Karpas-422 (cell line): Measurements from ENCODE around the gene FYB2. TPM values are rescaled to one million over a fixed set of nuclear protein-coding genes. Genes with fewer than 3 reads are reported as not detected.

Experiments used
- DNase-seq: peaks from one replicate; pipeline ENCODE4 v3.0.0-alpha.2; 2015
- H2AFZ ChIP-seq: fragments of 200-600 bp; sonication (generic); 2 replicates; pipeline ENCODE4 v1.6.1; 2014; ENCODE audit warnings: antibody characterized with exemption, low read length, mixed read lengths
- H3K27ac ChIP-seq: fragments of 200-600 bp; sonication (generic); 2 replicates; pipeline ENCODE4 v1.5.1; 2014; ENCODE audit warnings: mild to moderate bottlenecking, low read length, moderate library complexity
- H3K27me3 ChIP-seq: fragments of 200-600 bp; sonication (generic); 2 replicates; pipeline ENCODE4 v1.6.1; 2014; ENCODE audit warnings: low read length, mixed read lengths
- H3K36me3 ChIP-seq: fragments of 200-600 bp; sonication (generic); 2 replicates; pipeline ENCODE4 v1.6.1; 2014; ENCODE audit warnings: low read length, mixed read lengths; ENCODE audit not compliant: insufficient read depth
- H3K4me1 ChIP-seq: fragments of 200-600 bp; sonication (generic); 2 replicates; pipeline ENCODE4 v1.6.1; 2014; ENCODE audit warnings: mild to moderate bottlenecking, low read length, mixed read lengths
- H3K4me2 ChIP-seq: fragments of 200-600 bp; sonication (generic); 2 replicates; pipeline ENCODE4 v1.6.1; 2014; ENCODE audit warnings: low read length, low read depth, mild to moderate bottlenecking; ENCODE audit not compliant: poor library complexity, severe bottlenecking
- H3K4me3 ChIP-seq: fragments of 200-600 bp; sonication (generic); 2 replicates; pipeline ENCODE4 v1.5.1; 2014; ENCODE audit warnings: mild to moderate bottlenecking, antibody characterized with exemption, low read length, mixed read lengths
- H3K79me2 ChIP-seq: fragments of 200-600 bp; sonication (generic); 2 replicates; pipeline ENCODE4 v1.6.1; 2014; ENCODE audit warnings: mild to moderate bottlenecking, low read length, mixed read lengths
- H3K9ac ChIP-seq: fragments of 200-600 bp; sonication (generic); 2 replicates; pipeline ENCODE4 v1.6.0; 2014; ENCODE audit warnings: low read length
- H3K9me2 ChIP-seq: fragments of 200-600 bp; sonication (generic), shearing (Covaris generic); replicated peaks from 2 replicates; pipeline ENCODE4 v1.6.0; 2014; ENCODE audit warnings: mild to moderate bottlenecking, low read length, moderate library complexity; ENCODE audit not compliant: insufficient read depth
- H3K9me3 ChIP-seq: fragments of 300-700, 200-600 bp; sonication (generic); 2 replicates; pipeline ENCODE4 v1.6.1; 2014; ENCODE audit warnings: low read length, mixed read lengths
- H4K20me1 ChIP-seq: fragments of 200-600 bp; sonication (generic); 2 replicates; pipeline ENCODE4 v1.6.1; 2014; ENCODE audit warnings: mild to moderate bottlenecking, antibody characterized with exemption, low read length, low read depth; ENCODE audit not compliant: insufficient read depth
- total RNA-seq: library from RNA; depleted of rRNA; stranded (reverse); fragments of >200 nt; shearing (Covaris generic); gene quantifications from 2 replicates; pipeline ENCODE4 v1.2.3, GENCODE V29; 2014; ENCODE audit warnings: low replicate concordance

Gene FYB2
- total RNA-seq, 1 experiment from 2014 or later = not detected

DNA sequence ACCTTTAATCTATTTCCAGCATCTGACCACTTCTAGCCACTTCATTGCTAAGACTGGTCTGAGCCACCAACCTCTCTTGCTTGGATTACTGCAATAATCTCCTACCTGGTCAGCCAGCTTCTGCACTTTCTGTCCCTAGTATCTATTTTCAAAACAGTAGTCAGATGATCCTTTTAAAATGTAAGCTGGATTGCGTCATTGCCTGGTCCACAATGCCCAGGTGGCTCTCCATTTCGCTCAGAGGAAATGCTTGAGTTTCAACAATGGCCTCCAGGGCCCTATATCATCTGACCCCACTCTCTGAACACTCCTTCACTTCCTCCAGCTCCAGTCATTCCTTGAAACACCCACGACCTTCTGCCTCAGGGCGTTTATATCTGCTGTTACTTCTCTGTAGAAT, 2.3 kb downstream of the FYB2 start:
- Histone ChIP-seq H3K9ac (no peak overlapping the region), H3K27me3 (no peaks in the 10 kb centered on the region), H4K20me1 (no peaks in the 10 kb centered on the region), H3K4me2 (no peak overlapping the region), H3K79me2 (no peaks in the 10 kb centered on the region), H3K36me3 (no peaks in the 10 kb centered on the region), H3K9me3 (no peaks in the 10 kb centered on the region), H3K4me3 (no peak overlapping the region), H3K4me1 (no peaks in the 10 kb centered on the region), H2AFZ (no peak overlapping the region), H3K27ac (no peak overlapping the region), H3K9me2 (no peaks in the 10 kb centered on the region)
- no peak for DNase-seq

DNA sequence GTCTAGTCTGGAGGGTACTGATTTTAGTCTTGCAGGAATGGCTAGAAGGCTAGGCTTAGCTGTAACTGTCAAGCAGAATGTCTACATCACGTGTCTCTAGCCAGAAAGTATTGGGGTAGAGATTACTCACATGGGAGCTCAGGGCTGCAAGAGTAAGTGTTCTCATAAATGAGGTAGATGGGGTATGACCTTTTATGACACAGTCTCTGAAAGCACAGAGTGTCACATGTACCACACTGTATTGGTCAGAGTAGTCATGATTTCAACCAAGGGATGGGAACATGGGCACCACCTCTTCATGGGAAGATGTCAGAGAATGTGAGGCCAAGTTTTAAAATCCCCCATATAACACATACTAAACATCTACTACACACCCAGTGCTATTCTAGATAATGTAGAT, 2.9 kb downstream of the FYB2 start:
- no peak overlapping the region for H3K9ac ChIP-seq
- H3K27me3 ChIP-seq = no peaks in the 10 kb centered on the region
- H3K36me3 ChIP-seq = no peaks in the 10 kb centered on the region
- no peaks in the 10 kb centered on the region for H3K9me3 ChIP-seq
- H4K20me1 ChIP-seq = no peaks in the 10 kb centered on the region
- H3K79me2 ChIP-seq = no peaks in the 10 kb centered on the region
- H3K27ac ChIP-seq = no peak overlapping the region
- H3K4me2 ChIP-seq = no peak overlapping the region
- no peak overlapping the region for H3K4me3 ChIP-seq
- H2AFZ ChIP-seq = no peak overlapping the region
- H3K4me1 ChIP-seq = no peaks in the 10 kb centered on the region
- no peak for DNase-seq
- H3K9me2 ChIP-seq = no peaks in the 10 kb centered on the region

DNA sequence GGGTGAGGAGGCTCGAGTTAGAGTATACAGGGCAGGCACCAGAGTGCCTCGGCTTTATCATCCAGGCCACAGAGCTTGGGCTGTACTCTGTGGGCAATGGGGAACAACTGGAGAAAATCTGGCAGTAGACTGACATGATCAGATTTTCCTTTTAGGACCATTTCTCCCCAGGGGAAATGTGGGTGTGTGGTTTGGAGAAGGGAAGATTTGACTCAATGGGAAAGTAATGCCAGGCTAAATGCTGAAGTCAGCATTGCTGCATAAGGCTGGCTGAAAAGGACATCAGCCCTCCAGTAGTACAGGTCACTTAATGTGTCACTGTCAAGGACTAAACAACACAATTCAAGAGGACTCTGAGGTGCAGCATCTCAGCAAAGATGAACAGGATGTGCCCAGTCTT, 5.0 kb downstream of the FYB2 start:
- Histone ChIP-seq H2AFZ (no peak overlapping the region), H3K4me1 (no peaks in the 10 kb centered on the region), H4K20me1 (no peaks in the 10 kb centered on the region), H3K9me2 (no peaks in the 10 kb centered on the region), H3K36me3 (no peaks in the 10 kb centered on the region), H3K27me3 (no peaks in the 10 kb centered on the region), H3K9me3 (no peaks in the 10 kb centered on the region), H3K79me2 (no peaks in the 10 kb centered on the region), H3K4me3 (no peak overlapping the region), H3K9ac (no peak overlapping the region), H3K27ac (no peak overlapping the region), H3K4me2 (no peak overlapping the region)
- no peak for DNase-seq

DNA sequence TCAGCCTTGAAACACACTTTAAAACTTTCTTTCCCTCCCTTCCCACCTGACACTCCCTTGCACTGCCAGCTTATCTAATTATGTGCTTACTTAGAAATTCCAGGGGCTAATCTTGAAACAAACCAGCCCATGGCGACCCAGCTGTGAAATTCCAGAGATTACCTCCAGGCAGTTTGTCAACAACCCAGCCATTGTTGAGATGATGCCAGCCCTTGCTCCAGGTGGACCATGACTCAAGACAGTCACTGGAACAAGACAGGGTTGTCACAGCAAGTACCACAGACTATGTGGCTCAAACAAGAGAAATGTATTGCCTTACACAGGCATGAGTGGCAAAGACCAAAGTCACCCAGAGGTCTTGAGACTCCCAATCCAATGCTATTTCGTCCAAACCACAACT, 7.9 kb downstream of the FYB2 start:
- no peaks in the 10 kb centered on the region for H3K27me3 ChIP-seq
- DNase-seq = no peak
- no peak overlapping the region for H3K9ac ChIP-seq
- no peaks in the 10 kb centered on the region for H3K36me3 ChIP-seq
- H3K27ac ChIP-seq = no peak overlapping the region
- no peaks in the 10 kb centered on the region for H3K79me2 ChIP-seq
- H3K4me3 ChIP-seq = no peak overlapping the region
- H3K9me2 ChIP-seq = no peaks in the 10 kb centered on the region
- H3K9me3 ChIP-seq = no peaks in the 10 kb centered on the region
- no peaks in the 10 kb centered on the region for H4K20me1 ChIP-seq
- H3K4me2 ChIP-seq = no peak overlapping the region
- no peak overlapping the region for H2AFZ ChIP-seq
- H3K4me1 ChIP-seq = no peaks in the 10 kb centered on the region

DNA sequence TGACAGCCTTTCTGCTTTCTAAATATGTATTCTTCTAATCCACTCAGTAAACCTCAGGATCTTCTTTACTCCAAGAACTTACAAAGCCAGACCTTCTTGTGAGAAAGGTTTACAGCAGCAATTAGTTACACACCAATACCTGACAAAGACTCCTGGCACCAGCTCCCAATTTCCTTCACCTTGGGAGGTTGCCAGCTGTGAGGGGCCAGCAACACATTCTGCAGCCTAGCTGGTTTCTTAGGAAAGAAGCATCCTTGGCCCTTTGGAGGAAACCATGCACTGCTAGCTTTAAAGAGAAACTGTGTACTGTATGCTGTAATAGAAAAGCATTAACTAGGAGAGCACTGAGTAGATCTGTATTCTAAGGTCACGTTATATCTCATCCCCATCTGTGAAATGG, 10.8 kb downstream of the FYB2 start:
- no peak overlapping the region for H3K9ac ChIP-seq
- no peaks in the 10 kb centered on the region for H3K27me3 ChIP-seq

DNA sequence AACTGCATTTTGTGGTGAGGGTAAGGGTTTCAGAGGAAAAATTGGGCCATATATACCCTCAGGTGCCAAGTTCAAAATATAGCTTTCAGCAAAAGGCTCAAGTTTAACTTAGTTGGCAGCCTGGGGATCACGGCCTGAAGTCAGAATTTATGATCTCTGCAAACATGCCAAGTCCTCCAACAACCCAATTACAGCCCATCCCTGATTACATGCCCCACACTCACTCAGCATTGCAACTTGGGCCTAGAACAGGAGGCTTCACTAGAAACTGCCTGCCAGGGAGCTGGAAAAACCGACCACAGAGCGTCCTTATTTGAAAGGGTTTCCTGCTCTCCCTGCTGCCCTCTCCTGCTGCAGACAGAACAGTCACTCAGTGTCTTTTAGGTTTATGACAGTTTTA, 12.4 kb downstream of the FYB2 start:
- Histone ChIP-seq H4K20me1 (no peaks in the 10 kb centered on the region), H3K9me2 (no peaks in the 10 kb centered on the region), H3K9me3 (no peaks in the 10 kb centered on the region), H2AFZ (no peak overlapping the region), H3K9ac (no peak overlapping the region), H3K4me1 (no peaks in the 10 kb centered on the region), H3K4me3 (no peak overlapping the region), H3K27ac (no peak overlapping the region), H3K36me3 (no peaks in the 10 kb centered on the region), H3K27me3 (no peaks in the 10 kb centered on the region), H3K4me2 (no peak overlapping the region), H3K79me2 (no peaks in the 10 kb centered on the region)
- no peak for DNase-seq

More for the DNA sequence above, 10.8 kb downstream of the FYB2 start:
- Histone ChIP-seq H3K27ac (no peak overlapping the region), H3K36me3 (no peaks in the 10 kb centered on the region), H2AFZ (no peak overlapping the region), H3K9me3 (no peaks in the 10 kb centered on the region), H3K4me2 (no peak overlapping the region), H3K79me2 (no peaks in the 10 kb centered on the region), H3K4me1 (no peaks in the 10 kb centered on the region), H4K20me1 (no peaks in the 10 kb centered on the region), H3K4me3 (no peak overlapping the region), H3K9me2 (no peaks in the 10 kb centered on the region)
- no peak for DNase-seq

DNA sequence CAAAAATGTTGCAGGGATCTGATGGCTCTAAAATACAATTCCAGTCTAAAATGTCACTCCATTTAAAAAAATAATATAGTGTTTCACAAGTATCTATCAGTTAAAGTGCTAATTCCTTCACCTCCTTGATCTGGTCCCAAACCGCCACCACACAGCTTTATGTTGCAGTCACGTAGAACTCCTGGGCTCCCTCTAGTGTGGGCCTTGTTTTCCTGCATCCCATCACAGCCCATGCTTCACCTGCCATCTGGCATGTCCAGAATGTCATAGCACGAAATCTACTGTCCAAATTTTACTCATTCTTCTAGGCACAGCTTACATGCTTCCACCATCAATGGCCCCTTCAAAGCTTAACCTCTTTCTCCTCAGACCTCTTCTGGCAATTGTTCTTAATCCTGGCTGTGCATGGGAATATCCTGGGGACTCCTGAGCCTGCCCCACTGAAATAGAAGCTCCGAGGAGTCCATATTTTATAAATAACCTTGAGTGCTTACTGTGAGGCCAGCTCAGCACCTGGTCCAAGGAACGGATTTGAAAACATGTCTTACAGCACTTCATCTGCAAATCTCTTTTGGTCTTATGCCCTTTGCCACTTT, 15.5 kb downstream of the FYB2 start:
- H3K9me2 ChIP-seq = no peaks in the 10 kb centered on the region
- H3K4me3 ChIP-seq = no peak overlapping the region
- H3K9me3 ChIP-seq = no peaks in the 10 kb centered on the region
- H3K36me3 ChIP-seq = no peaks in the 10 kb centered on the region
- no peaks in the 10 kb centered on the region for H3K79me2 ChIP-seq
- H3K27me3 ChIP-seq = no peaks in the 10 kb centered on the region
- H3K27ac ChIP-seq = no peak overlapping the region
- no peak overlapping the region for H3K4me2 ChIP-seq
- no peak overlapping the region for H2AFZ ChIP-seq
- H3K4me1 ChIP-seq = no peaks in the 10 kb centered on the region
- peak; percentile 73 for DNase-seq
- no peak overlapping the region for H3K9ac ChIP-seq
- H4K20me1 ChIP-seq = no peaks in the 10 kb centered on the region

DNA sequence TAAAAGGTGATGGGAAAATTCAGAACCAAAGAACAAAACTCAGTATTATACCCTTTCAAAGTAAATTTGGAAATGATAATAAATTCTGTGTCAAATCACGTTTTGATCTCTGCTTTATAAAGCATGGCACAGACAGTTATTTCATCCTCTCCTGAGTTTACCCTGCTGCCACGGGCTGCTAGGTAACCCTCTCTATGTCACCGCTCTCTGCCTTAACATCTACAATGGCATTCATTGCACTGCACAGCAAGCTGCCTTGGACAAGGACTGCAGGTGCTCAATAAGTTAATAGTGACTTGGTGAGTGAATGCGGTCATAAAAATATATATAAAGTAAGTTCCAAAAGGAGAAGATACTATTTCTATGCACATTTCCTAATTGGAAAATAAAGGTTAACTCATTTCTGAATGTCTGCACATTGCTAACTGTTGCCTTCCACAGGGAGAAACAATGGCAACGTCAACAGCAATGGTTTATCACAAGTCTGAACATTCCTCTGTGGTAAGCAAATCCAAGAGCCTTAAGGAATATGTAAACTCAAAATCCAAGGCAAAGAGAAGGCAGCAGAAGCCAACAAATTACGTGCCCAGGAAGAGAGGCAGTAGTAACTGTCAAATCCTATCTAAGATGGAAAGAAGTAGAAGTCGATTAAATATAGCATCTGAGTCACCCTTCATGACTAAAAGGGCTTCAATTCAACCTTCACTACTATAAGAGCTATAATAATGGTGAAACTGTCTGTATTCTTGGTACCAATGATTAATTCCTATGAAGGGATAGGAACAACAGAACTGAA, 19.4 kb downstream of the FYB2 start:
- Histone ChIP-seq H3K27ac (no peak overlapping the region), H4K20me1 (no peaks in the 10 kb centered on the region), H3K79me2 (no peaks in the 10 kb centered on the region), H3K27me3 (no peaks in the 10 kb centered on the region), H3K4me1 (no peaks in the 10 kb centered on the region), H3K9me2 (no peaks in the 10 kb centered on the region), H2AFZ (no peak overlapping the region), H3K9me3 (no peaks in the 10 kb centered on the region), H3K9ac (no peak overlapping the region), H3K36me3 (no peaks in the 10 kb centered on the region), H3K4me3 (no peak overlapping the region), H3K4me2 (no peak overlapping the region)
- DNase-seq = no peak
